Right lobe of liver (tissue), 6 donors: Measurements from ENCODE around the gene HEXB. TPM values are rescaled to one million over a fixed set of nuclear protein-coding genes. Genes with fewer than 3 reads are reported as not detected.

Experiments
- ATAC-seq, 4 donors: fragments of 200-7000 bp; cut with Tn5 transposase; one replicate each; pipeline ENCODE4 v1.9.1; 2020; ENCODE audit warnings: mild to moderate bottlenecking in 4 of 4, moderate library complexity in 4 of 4
- DNase-seq, 3 donors: peaks; one replicate each; pipeline ENCODE4 v3.0.0-alpha.2; 2020
- H3K27ac ChIP-seq, 3 donors: fragments of 200-600 bp; one replicate each; pipeline ENCODE4 v1.8.0; 2022
- H3K27me3 ChIP-seq, 2 donors: fragments of 200-600 bp; one replicate each; pipeline ENCODE4 v1.8.0; 2022
- H3K36me3 ChIP-seq, 4 donors: fragments of 200-600 bp; sonication (generic) in 1 of 4; one replicate each; pipeline versions ENCODE4 v1.5.1 to v1.8.0; 2017 to 2022; ENCODE audit warnings: control low read depth in 1 of 4
- H3K4me1 ChIP-seq, 4 donors: fragments of 200-600 bp; sonication (generic) in 1 of 4; one replicate each; pipeline versions ENCODE4 v1.5.1 to v1.8.0; 2017 to 2022; ENCODE audit warnings: control low read depth in 1 of 4
- H3K4me3 ChIP-seq, 3 donors: fragments of 200-600 bp; one replicate each; pipeline ENCODE4 v1.8.0; 2022
- H3K9me3 ChIP-seq, 4 donors: fragments of 200-600 bp; sonication (generic) in 1 of 4; one replicate each; pipeline versions ENCODE4 v1.5.1 to v1.8.0; 2017 to 2022; ENCODE audit warnings: control low read depth in 1 of 4
- POLR2A ChIP-seq: fragments of 450-650 bp; IDR thresholded peaks from one replicate; pipeline ENCODE4 v1.6.1; 2017; ENCODE audit warnings: antibody characterized with exemption, mild to moderate bottlenecking
- WGBS: methylation state at CpG from one replicate; pipeline ENCODE4 v1.1.6; 2018; ENCODE audit warnings: low coverage, low lambda C conversion rate; ENCODE audit not compliant: insufficient coverage; ENCODE audit errors: missing lambda C conversion rate; 5-methylcytosine and 5-hydroxymethylcytosine counted together
- intact Hi-C, 2 donors: fragments of 100-400 bp; cut with DNase I; formaldehyde crosslinking; loops; one replicate each; pipeline versions ENCODE4 v1.11.2 to v1.14.1; 2022
- total RNA-seq, 6 experiments: library from RNA; depleted of rRNA in 2 of 6; stranded (reverse); fragments of >200 nt in 2 of 6; fragmentation: NEBNext Ultra II Directional in 3 of 6; extraction: Animal tissue kit (Norgen Biotek cat#: 25700) in 3 of 6; gene quantifications; one replicate each; pipeline versions ENCODE4 v1.1.0 to v1.2.4, GENCODE V29; 2016 to 2023
- TF ChIP-seq, protein P1 (sequence below), 4 donors: fragments of 200-600 bp in 3 of 4; fragments of 450-650 bp in 1 of 4; IDR thresholded peaks; one replicate each; pipeline versions ENCODE4 v1.5.1 to v1.8.0; 2016 to 2022; ENCODE audit warnings: antibody characterized with exemption in 4 of 4, mild to moderate bottlenecking in 2 of 4
- donor health status: DM: no; HTN: yes; CAD: no.
- donor health status: DM: no; HTN: no; CAD: no.
- donor health status: DM: no; HTN: no; CAD: no.
- donor health status: DM: no; HTN: yes; CAD: no.
- donor health status: DM: no; HTN: yes; CAD: no.

Gene HEXB
- total RNA-seq, 6 experiments from 2014 or later: 67.8 to 174 (median 121) TPM

DNA sequence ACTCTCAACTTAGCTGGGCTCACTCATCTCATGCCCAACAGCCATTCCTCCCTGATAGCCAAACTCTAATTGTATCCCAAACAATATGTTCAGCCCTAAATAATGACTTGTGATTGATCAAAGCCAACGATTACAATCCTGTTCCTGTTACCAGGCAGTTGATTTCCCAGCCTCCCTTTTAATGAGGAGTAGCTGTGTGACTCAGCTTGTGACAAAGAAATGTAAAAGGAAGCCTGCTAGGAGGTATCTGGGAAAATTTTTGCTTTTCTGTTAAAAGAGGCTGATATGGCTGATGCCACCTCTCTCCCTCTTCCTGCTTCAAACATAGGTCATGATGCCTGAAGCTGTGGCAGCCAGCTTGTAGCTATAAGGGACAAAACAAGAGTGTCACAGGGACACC, 24.9 kb upstream of the HEXB start:
- whole genome bisulfite sequencing: 43% methylated on average over 1 of the region's 1 CpG
- no peaks in the 10 kb centered on the region for H3K36me3 ChIP-seq
- intact Hi-C loops: no loop called here
- no peaks in the 10 kb centered on the region for H3K27me3 ChIP-seq
- no peaks in the 10 kb centered on the region for H3K4me1 ChIP-seq
- H3K9me3 ChIP-seq: no peaks in the 10 kb centered on the region
- ATAC-seq (no peak), DNase-seq (no peak)
- H3K4me3 ChIP-seq: no peak overlapping the region
- TF ChIP-seq POLR2A: no peak
- TF ChIP-seq, protein P1, sequence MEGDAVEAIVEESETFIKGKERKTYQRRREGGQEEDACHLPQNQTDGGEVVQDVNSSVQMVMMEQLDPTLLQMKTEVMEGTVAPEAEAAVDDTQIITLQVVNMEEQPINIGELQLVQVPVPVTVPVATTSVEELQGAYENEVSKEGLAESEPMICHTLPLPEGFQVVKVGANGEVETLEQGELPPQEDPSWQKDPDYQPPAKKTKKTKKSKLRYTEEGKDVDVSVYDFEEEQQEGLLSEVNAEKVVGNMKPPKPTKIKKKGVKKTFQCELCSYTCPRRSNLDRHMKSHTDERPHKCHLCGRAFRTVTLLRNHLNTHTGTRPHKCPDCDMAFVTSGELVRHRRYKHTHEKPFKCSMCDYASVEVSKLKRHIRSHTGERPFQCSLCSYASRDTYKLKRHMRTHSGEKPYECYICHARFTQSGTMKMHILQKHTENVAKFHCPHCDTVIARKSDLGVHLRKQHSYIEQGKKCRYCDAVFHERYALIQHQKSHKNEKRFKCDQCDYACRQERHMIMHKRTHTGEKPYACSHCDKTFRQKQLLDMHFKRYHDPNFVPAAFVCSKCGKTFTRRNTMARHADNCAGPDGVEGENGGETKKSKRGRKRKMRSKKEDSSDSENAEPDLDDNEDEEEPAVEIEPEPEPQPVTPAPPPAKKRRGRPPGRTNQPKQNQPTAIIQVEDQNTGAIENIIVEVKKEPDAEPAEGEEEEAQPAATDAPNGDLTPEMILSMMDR (IDR thresholded peaks at IDR 0.05): no peak
- no peak overlapping the region for H3K27ac ChIP-seq

DNA sequence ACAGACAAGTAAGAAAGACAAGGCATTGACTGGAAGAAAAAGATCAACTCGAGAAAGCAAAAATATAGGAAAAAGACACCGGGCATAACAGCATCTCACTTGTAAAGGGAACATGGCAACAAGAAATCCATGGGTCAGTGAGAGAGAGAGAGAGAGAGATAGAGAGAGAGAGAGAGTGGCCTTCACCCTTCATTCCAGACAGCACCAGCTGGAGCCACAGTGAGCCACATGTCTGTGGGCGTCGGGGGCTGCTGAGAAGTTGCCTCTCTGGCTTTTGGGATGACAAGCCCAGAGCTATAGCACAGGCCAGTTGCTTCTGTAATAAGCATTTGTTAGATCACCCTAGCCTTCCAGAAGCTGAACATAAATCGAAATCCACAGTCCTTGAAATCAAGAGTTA, 24.2 kb upstream of the HEXB start:
- 77% methylated on average over 2 of the region's 5 CpGs for WGBS

DNA sequence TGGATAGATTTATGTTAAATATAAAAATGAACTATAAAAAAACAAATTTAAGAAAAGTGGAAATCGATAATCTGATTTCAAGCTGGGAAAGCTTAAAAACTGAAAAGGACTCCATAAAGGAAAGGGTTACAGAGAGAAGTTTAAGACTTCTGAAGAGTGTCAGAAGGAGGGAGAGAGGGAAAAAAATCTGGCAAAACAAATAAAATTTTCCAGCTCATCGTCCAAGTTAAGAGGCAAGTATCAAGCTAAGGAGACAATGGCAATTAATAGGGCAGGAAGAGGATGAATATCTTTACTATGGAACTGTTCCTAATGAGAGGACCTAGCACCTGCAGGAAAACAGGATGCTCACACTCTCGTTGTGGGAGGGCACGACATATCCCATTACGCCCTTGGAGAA, 20.5 kb upstream of the HEXB start:
- H3K4me1 ChIP-seq: no peaks in the 10 kb centered on the region
- intact Hi-C loops: no loop called here
- ATAC-seq: no peak
- no peaks in the 10 kb centered on the region for H3K9me3 ChIP-seq
- TF ChIP-seq POLR2A: no peak
- TF ChIP-seq, protein P1 (IDR thresholded peaks at IDR 0.05): no peak
- no peak for DNase-seq
- H3K27ac ChIP-seq: no peak overlapping the region
- H3K27me3 ChIP-seq: no peaks in the 10 kb centered on the region
- no peaks in the 10 kb centered on the region for H3K36me3 ChIP-seq
- WGBS: 74% methylated on average over 5 of the region's 5 CpGs
- no peak overlapping the region for H3K4me3 ChIP-seq

More for the DNA sequence above, 24.2 kb upstream of the HEXB start:
- Histone ChIP-seq H3K4me1 (no peaks in the 10 kb centered on the region), H3K27me3 (no peaks in the 10 kb centered on the region), H3K27ac (no peak overlapping the region), H3K36me3 (no peaks in the 10 kb centered on the region), H3K9me3 (no peaks in the 10 kb centered on the region), H3K4me3 (no peak overlapping the region)
- DNase-seq (no peak), ATAC-seq (no peak)
- no peak for TF ChIP-seq POLR2A
- TF ChIP-seq, protein P1 (IDR thresholded peaks at IDR 0.05): no peak
- intact Hi-C loops: no loop called here

DNA sequence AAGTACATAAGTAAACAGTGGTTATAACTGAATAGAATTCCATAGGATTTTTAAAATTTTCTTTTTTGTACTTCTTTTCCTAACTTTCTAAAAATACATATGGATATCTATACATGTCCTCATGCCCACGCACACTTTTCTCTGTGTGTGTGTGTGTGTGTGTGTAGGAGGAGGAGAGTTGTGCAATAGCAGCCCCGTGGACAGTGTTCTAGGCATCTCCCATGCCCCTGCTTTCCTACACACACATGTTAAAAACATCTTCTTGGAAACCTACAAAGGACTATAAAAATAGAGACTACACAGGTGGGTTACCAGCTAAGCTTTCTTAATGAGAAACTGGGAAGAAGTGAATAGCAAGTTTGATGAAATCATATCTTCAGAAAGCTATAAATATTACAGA, 19.8 kb upstream of the HEXB start:
- intact Hi-C loops: no loop called here
- Histone ChIP-seq H3K4me3 (no peak overlapping the region), H3K36me3 (no peaks in the 10 kb centered on the region), H3K4me1 (no peaks in the 10 kb centered on the region), H3K27me3 (no peaks in the 10 kb centered on the region), H3K9me3 (no peaks in the 10 kb centered on the region), H3K27ac (no peak overlapping the region)
- ATAC-seq (no peak), DNase-seq (no peak)
- WGBS: 15% methylated on average over 2 of the region's 2 CpGs
- TF ChIP-seq, protein P1 (IDR thresholded peaks at IDR 0.05): no peak
- TF ChIP-seq POLR2A: no peak

DNA sequence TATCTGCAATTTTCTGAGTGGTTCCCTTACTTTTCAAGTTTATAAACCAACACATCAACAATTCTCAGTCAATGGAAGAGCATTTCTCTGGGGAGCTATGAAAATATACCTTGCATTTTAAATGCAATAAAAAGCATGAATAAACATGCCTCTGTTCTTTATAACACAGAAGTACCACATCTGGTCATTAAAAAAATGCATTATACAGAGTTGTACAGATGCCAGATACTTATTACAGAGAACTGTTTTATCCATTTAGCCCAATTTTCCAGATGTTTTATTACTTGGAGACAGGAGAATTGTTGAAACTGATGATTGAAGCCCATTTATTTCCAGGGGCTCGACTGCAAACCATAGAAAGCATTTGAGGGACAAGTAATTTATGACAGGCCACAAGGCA, 19.2 kb upstream of the HEXB start:
- no peak for DNase-seq
- TF ChIP-seq, protein P1 (IDR thresholded peaks at IDR 0.05): no peak
- no peak for TF ChIP-seq POLR2A

More for the DNA sequence above, 19.2 kb upstream of the HEXB start:
- intact Hi-C loops: no loop called here
- ATAC-seq: no peak
- H3K27ac ChIP-seq: no peak overlapping the region
- 60% methylated on average over 1 of the region's 1 CpG for WGBS
- no peaks in the 10 kb centered on the region for H3K9me3 ChIP-seq
- no peaks in the 10 kb centered on the region for H3K4me1 ChIP-seq
- no peaks in the 10 kb centered on the region for H3K27me3 ChIP-seq
- no peaks in the 10 kb centered on the region for H3K36me3 ChIP-seq
- no peak overlapping the region for H3K4me3 ChIP-seq
